ENCODE measurements around the gene ZFAND5.

Gene ZFAND5

DNA sequence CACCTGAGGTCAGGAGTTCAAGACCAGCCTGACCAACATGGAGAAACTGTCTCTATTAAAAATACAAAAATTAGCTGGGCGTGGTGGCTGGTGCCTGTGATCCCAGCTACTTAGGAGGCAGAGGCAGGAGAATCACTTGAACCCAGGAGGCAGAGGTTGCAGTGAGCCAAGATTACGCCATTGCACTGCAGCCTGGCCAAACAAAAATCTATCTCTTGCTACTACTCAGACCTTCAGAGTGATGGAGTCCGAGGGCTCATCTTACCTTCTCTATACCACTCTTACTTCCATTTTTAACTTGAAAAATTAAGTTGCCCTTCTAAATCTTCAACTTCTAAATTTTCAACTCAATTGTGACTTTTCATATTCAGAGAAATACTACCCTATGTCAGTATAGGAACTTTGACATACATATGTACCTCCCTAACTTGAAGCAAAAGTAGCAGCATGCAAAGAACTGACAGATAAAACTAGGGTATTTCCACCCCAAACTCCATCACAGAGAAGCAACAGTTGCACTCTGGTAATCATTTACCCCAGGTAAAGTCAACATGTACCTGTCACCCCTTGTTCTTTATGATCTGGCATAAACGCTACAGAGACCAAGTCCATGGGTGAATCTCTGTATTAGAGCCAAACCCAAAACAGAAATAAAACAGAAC lies 11.4 kb downstream of the ZFAND5 start:
- Histone ChIP-seq H3K36me3 (ENCODE audit: insufficient read depth, low read length) (peaks cover 31% of the 10 kb centered on the region), H3K4me1 (ENCODE audit: insufficient read depth, low read length) (no peaks in the 10 kb centered on the region)

DNA sequence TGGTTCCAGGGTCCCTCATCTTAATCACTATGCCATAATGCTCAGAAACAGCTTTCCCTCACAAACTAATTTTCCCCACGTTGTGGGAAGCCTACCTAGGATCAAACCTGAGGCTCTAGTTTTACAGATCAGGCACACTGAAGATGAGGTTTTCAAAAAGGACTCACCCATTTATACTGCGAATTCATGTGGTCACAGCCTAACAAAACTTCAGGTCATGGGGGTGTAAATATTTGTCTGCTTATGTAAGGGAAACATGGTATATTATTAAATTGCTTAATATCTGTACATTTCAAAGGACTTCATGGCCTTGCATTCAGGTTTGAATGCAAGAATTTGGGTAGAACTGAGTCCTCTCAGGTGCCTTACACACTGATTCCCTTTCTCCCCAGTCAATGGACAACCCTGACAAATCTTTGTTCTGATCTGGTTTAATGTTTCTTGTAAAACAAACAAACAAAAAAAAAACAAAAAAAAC lies 12.1 kb downstream of the ZFAND5 start:
- H3K36me3 ChIP-seq (ENCODE audit: insufficient read depth, low read length), result peaks cover 27% of the 10 kb centered on the region
- no peaks in the 10 kb centered on the region for H3K9me3 ChIP-seq (ENCODE audit: control insufficient read depth, insufficient read depth, low read length)
- H3K9ac ChIP-seq (ENCODE audit: low read depth, low read length), result no peak overlapping the region
- H3K4me1 ChIP-seq (ENCODE audit: insufficient read depth, low read length), result no peaks in the 10 kb centered on the region

More for the DNA sequence above, 11.4 kb downstream of the ZFAND5 start:
- no peaks in the 10 kb centered on the region for H3K9me3 ChIP-seq (ENCODE audit: control insufficient read depth, insufficient read depth, low read length)
- H3K9ac ChIP-seq (ENCODE audit: low read depth, low read length), result no peak overlapping the region

DNA sequence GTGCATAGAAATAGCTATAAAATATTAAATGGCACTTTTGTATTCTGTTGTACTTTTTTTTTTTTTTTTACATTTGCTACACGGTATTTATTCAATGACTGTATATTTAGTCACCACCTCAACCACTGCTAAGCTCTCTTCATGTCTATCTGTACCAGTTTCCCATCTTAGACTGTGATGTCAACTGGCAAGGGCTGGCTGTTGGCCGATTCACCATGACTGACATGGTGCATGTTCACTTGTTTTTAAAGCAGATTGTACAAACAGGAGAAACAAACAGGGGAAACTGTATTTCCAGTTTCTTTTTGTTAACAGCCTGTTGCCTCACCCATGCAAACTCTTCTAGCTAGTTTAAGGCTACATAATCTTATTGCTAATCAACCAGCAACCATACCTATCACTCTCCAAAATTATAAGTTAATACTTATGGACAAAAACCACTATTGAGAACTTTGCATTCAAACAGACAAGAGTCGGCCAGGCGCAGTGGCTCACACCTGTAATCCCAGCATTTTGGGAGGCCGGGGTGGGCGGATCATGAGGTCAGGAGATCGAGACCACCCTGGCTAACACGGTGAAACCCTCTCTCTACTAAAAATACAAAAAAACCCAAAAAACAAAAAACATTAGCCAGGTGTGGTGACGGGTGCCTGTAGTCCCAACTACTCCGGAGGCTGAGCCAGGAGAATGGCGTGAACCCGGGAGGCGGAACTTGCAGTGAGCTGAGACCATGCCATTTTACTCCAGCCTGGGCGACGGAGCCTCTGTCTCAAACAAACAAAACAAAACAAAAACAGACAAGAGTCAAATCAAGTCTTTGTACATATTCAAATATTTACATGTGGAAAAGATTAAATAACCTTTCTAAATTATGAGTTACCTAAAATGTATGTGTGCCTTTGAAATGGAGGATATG lies 13.2 kb downstream of the ZFAND5 start:
- Histone ChIP-seq H3K36me3 (ENCODE audit: insufficient read depth, low read length) (peaks cover 24% of the 10 kb centered on the region), H3K9ac (ENCODE audit: low read depth, low read length) (no peak overlapping the region), H3K4me1 (ENCODE audit: insufficient read depth, low read length) (no peaks in the 10 kb centered on the region), H3K9me3 (ENCODE audit: control insufficient read depth, insufficient read depth, low read length) (no peaks in the 10 kb centered on the region)

DNA sequence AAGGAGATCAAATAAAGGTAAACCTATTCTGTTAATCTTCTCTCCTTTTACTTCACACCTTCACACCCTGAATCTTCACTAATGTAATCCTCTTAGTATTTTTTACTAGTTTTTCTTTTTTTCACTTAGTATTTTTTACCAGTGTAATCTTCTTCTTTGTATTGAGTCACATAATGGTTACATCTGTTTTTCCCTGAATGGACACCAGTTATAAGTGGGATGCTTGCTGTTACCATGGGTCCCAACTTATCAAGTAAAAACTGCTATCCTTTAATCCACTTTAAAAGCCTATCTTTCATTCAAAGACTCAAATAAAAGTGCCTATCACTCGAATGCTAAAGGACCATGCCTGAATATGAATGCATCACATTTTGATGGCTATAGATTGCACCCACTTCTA lies 15.1 kb downstream of the ZFAND5 start:
- Histone ChIP-seq H3K9ac (ENCODE audit: low read depth, low read length) (no peak overlapping the region), H3K36me3 (ENCODE audit: insufficient read depth, low read length) (peaks cover 7% of the 10 kb centered on the region; the same call in 1 of the 2 replicates), H3K4me1 (ENCODE audit: insufficient read depth, low read length) (no peaks in the 10 kb centered on the region), H3K9me3 (ENCODE audit: control insufficient read depth, insufficient read depth, low read length) (no peaks in the 10 kb centered on the region)

DNA sequence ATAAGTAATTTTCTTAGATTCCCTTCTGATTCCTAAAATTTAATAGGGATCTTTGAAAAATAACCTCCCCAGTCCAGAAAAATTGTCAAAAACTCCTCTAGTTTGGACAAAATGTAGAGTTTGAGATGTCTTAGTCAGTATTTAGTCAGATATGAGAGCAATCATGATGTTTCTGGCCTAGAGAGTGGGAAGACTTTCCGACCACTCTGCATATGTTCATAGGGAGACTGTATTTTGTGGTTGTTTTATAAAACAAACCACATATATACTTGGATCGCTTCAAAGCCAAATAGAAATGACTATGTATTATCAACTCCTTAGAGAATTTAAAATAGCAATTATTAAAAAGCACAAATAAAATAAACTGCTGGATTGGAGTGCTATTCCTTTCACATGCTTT lies 15.8 kb downstream of the ZFAND5 start:
- Histone ChIP-seq H3K4me1 (ENCODE audit: insufficient read depth, low read length) (no peaks in the 10 kb centered on the region), H3K9me3 (ENCODE audit: control insufficient read depth, insufficient read depth, low read length) (no peaks in the 10 kb centered on the region), H3K36me3 (ENCODE audit: insufficient read depth, low read length) (peaks cover 5% of the 10 kb centered on the region; the same call in 1 of the 2 replicates), H3K9ac (ENCODE audit: low read depth, low read length) (no peak overlapping the region)

DNA sequence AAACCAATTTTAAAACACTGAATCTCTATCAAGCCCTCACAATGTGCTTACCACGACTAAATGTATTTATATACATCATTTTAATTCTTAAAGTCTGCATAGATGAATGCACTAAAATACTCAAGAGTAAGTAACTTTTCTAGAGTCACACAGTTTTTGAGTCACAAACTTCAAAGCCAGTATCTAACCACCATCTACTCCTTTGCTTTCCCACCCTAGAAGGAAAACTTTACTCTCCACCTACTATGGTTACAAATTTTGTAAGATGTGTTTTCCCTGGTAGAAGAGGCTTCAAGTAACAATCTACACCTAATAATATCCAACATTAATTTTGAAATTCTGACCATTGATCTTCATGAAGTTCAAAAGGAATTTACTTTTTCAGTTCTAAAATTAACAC lies 18.7 kb downstream of the ZFAND5 start:
- Histone ChIP-seq H3K9ac (ENCODE audit: low read depth, low read length) (no peak overlapping the region), H3K4me1 (ENCODE audit: insufficient read depth, low read length) (no peaks in the 10 kb centered on the region), H3K9me3 (ENCODE audit: control insufficient read depth, insufficient read depth, low read length) (no peaks in the 10 kb centered on the region), H3K36me3 (ENCODE audit: insufficient read depth, low read length) (no peaks in the 10 kb centered on the region)

DNA sequence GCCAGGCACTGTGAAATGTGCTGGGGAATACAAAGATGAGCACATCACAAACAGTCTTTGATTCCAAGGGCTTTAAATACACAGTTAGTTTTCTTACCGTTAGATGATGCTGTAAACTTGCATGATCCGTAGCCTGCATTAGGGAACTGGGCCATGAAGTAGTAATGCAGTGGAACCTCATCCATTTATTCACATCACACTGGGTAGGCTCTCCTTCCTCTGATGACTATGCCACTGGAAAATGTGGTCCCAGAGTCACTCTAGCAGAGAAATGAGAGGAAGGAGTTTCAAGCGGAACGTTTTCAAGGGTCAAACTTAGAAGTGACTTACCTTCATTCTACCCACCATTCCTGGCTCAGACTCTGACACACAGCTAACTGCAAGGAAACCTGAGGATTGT lies 26.4 kb downstream of the ZFAND5 start:
- Histone ChIP-seq H3K9ac (ENCODE audit: low read depth, low read length) (no peak overlapping the region), H3K4me1 (ENCODE audit: insufficient read depth, low read length) (no peaks in the 10 kb centered on the region; the same call in 1 of the 2 replicates), H3K36me3 (ENCODE audit: insufficient read depth, low read length) (no peaks in the 10 kb centered on the region), H3K9me3 (ENCODE audit: control insufficient read depth, insufficient read depth, low read length) (no peaks in the 10 kb centered on the region)

DNA sequence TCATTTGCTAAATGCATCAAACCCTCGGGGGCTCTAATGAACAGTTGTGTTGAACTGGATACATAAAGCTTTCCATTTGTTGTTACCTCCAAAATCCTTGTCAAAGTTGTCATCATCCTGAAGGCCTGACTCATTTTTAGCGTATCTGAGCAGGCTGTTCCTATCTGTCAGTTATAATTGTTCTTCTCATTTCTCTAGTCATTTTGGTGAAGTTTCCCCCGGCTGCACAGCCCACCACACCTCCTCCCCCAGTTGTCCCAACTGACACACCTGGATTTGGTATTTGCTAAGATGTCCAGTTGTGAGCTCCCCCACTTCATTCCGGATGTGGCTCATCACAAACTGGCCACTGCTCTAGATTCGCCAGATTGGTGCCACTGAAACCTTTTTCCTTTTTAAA lies 27.7 kb downstream of the ZFAND5 start:
- H3K9me3 ChIP-seq (ENCODE audit: control insufficient read depth, insufficient read depth, low read length), result no peaks in the 10 kb centered on the region
- H3K4me1 ChIP-seq (ENCODE audit: insufficient read depth, low read length), result no peaks in the 10 kb centered on the region; the same call in 1 of the 2 replicates
- H3K9ac ChIP-seq (ENCODE audit: low read depth, low read length), result no peak overlapping the region
- no peaks in the 10 kb centered on the region for H3K36me3 ChIP-seq (ENCODE audit: insufficient read depth, low read length)

DNA sequence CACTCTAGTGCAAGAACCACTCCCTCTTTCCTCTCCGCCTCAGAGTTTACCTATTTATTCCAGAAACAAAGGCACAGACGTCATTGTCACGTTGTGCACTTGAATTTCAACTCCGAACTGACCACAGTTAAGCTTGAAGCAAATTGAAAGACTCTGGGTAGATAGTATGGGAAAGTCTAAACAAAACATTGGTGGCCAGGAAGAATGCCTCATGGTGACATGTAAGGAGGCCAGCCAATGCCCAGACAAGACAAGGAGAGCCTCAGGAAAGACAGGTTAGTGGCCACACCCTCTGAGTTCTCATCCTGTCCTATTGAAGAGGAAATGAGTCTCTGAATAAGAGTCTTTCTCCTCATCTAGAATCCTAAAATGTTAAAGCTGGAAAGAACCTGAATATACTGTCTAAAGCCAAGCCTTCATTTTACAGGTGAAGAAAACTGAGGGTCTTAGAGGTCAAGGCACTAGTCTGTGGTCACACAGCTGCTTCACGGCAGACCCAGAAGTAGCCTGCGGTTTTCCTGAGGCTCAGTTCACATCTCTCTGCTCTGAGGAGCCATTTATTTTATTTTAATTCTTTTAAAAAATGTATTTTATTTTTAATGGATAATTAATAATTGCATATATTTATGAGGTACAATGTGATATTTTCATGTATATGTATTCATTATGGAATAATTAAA lies 30.2 kb downstream of the ZFAND5 start:
- H3K36me3 ChIP-seq (ENCODE audit: insufficient read depth, low read length), result no peaks in the 10 kb centered on the region
- H3K4me1 ChIP-seq (ENCODE audit: insufficient read depth, low read length), result no peaks in the 10 kb centered on the region; the same call in 1 of the 2 replicates
- no peak overlapping the region for H3K9ac ChIP-seq (ENCODE audit: low read depth, low read length)
- H3K9me3 ChIP-seq (ENCODE audit: control insufficient read depth, insufficient read depth, low read length), result no peaks in the 10 kb centered on the region

DNA sequence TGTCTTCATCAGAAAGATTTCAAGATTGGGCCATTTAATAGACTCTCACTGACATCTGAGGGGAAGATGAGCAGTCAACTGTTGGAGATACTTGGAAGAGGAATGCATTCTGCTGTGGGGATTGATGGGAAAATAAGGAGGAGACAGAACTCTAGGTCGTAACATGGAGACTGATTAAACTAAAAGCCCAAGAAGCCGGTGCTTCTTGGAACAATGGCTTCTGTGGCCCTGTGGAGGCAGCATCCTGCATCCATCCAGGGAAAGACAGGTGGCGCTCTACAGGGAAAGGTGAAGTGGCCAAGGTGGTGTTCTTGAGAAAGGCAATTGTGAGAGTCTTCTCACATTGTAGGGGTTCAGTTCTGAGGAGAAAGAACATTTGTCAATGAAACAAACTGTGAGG lies 31.3 kb downstream of the ZFAND5 start:
- no peaks in the 10 kb centered on the region for H3K36me3 ChIP-seq (ENCODE audit: insufficient read depth, low read length)
- H3K9me3 ChIP-seq (ENCODE audit: control insufficient read depth, insufficient read depth, low read length), result no peaks in the 10 kb centered on the region
- no peak overlapping the region for H3K9ac ChIP-seq (ENCODE audit: low read depth, low read length)
- H3K4me1 ChIP-seq (ENCODE audit: insufficient read depth, low read length), result no peaks in the 10 kb centered on the region; the same call in 1 of the 2 replicates

DNA sequence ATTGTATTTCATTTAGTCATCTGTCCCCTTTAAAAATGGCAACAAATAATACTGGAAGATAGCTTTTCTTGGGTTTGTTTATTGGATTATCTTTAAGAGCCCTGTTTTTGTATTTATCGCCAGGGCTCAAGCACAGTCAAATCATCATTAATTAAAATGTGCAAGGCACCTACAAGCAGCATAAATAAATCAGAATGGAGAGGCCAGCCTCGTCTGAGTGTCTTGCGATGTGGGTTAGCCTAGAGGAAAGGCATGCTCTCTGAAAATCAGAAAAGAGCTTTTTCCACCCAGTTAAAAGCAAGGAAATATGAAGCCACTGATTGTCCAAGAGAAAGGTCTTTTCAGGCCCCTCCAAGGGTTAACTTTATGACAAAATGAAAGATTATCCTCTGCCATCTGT lies 31.8 kb downstream of the ZFAND5 start:
- Histone ChIP-seq H3K9ac (ENCODE audit: low read depth, low read length) (no peak overlapping the region), H3K36me3 (ENCODE audit: insufficient read depth, low read length) (no peaks in the 10 kb centered on the region), H3K4me1 (ENCODE audit: insufficient read depth, low read length) (no peaks in the 10 kb centered on the region; the same call in 1 of the 2 replicates), H3K9me3 (ENCODE audit: control insufficient read depth, insufficient read depth, low read length) (no peaks in the 10 kb centered on the region)

DNA sequence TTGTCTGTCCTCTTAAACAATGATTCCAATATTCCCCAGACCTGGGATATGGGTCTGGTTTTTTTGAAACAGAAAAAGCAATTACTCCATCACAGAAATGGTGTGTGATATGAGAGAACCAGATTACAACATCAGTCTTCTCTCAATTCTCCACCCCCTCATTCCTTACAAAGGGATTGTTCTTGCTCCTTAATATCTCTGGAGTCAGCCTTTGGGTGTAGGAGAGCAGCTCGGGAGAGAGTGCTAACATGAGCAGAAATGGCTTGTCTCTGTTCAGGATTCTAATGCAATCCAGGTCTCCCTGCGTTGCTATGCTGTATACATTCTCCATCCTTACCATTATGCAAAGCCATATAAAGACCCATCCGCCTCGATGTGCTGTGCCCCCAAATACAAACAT lies 32.7 kb downstream of the ZFAND5 start:
- Histone ChIP-seq H3K4me1 (ENCODE audit: insufficient read depth, low read length) (no peaks in the 10 kb centered on the region; the same call in 1 of the 2 replicates), H3K9ac (ENCODE audit: low read depth, low read length) (no peak overlapping the region), H3K9me3 (ENCODE audit: control insufficient read depth, insufficient read depth, low read length) (no peaks in the 10 kb centered on the region), H3K36me3 (ENCODE audit: insufficient read depth, low read length) (no peaks in the 10 kb centered on the region)

DNA sequence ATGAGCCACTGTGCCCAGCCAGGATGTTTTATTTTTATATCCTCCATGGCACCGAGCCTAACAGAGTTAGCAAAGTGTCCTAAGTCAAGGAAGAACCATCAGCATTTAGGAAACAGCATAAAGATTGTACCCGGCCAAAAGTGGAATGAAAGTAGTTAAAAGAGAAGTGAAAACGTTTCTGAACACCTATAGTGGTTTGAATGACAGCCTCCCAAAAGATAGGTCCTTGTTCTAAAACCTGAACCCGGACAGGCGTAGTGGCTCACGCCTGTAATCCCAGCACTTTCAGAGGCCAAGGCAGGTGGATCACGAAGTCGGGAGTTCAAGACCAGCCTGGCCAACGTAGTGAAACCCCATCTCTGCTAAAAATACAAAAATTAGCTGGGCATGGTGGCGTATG lies 37.4 kb downstream of the ZFAND5 start:
- Histone ChIP-seq H3K9ac (ENCODE audit: low read depth, low read length) (no peak overlapping the region), H3K9me3 (ENCODE audit: control insufficient read depth, insufficient read depth, low read length) (no peaks in the 10 kb centered on the region), H3K4me1 (ENCODE audit: insufficient read depth, low read length) (no peaks in the 10 kb centered on the region), H3K36me3 (ENCODE audit: insufficient read depth, low read length) (no peaks in the 10 kb centered on the region)

DNA sequence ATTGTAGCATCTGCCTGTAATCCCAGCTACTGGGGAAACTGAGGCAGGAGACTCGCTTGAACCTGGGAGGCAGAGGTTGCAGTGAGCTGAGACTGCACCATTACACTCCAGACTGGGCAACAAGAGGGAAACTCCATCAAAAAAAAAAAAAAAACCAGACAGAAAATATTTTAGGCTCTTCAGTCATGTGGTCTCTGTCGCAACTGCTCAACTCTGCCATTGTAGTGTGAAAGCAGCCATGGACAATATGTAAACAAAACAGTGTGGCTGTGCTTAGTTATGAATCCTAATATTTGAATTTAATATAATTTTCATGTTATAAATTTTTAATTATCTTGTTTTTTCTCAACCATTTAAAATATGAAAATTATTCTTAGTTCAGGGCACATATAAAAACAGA lies 38.4 kb downstream of the ZFAND5 start:
- Histone ChIP-seq H3K4me1 (ENCODE audit: insufficient read depth, low read length) (no peaks in the 10 kb centered on the region), H3K36me3 (ENCODE audit: insufficient read depth, low read length) (no peaks in the 10 kb centered on the region), H3K9me3 (ENCODE audit: control insufficient read depth, insufficient read depth, low read length) (no peaks in the 10 kb centered on the region), H3K9ac (ENCODE audit: low read depth, low read length) (no peak overlapping the region)

All from ES-I3 (cell line).